Muscle of arm (tissue), 12 donors: ENCODE data around the gene TLE3. TPM values are rescaled to one million over a fixed set of nuclear protein-coding genes. Genes with fewer than 3 reads are reported as not detected.

ENCODE experiments used
- DNase-seq: peaks from one replicate; pipeline ENCODE4 v3.0.0-alpha.2; 2013
- polyA plus RNA-seq, 12 donors: library from polyadenylated mRNA; unstranded; fragments of 120-200 nt; gene quantifications; one replicate each; pipeline ENCODE4 v1.2.1, GENCODE V29; 2013; ENCODE audit not compliant: insufficient read length in 12 of 12

Gene TLE3
- polyA plus RNA-seq, 12 donors, result 16.7 to 72.6 (median 27.1) TPM; not detected in 1

DNA sequence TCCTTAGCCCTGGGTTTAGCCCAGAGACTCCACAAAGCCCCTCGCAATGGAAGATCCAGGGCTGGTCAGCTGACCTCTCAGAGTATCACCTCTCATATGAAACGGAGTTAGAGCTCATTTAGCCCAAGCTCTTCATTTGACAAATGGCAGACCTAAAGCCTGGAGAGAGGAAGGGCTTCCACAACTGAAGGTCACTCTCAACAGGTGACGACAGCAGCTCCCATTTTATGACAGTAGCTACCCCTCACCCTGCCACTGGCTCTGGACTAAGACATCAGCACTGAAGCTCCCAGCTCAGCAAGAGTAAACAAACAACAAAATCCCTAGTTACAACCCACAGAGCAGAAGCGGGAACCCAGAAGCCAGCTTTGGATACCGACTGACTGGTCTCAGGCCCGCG, 33.7 kb downstream of the TLE3 start:
- no peak for DNase-seq

DNA sequence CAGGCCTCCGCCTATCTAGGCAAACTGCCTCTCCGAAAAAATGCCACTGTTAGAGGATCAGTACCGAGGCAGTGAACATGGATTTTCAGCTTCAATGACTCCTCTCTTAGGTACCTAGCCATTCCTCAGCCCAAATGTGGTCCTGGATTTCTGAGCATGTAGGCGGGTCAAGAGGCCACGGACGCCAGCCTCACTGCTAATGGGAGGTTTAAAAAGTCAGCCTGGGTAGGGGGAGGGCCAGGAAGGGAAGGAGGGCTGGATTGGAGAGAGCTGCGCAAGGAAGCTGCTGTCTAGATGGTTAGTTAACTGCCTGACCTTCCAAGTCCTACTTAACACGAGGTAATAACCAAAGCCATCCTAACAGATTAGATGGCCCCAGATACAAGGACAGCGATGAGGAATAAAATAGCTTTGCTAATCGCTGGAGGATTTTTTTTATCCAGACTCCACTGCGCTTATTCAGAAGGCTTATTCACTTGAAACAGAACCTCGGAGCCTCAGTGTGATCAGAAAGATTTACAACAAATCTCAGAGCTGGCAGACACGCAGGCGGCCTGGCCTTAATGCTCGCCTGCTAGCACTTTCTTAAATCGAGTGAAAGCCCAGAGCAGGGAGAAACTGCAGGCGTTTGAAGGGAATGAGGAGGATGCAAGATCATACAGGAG, 34.3 kb downstream of the TLE3 start:
- peak; percentile 56 for DNase-seq

DNA sequence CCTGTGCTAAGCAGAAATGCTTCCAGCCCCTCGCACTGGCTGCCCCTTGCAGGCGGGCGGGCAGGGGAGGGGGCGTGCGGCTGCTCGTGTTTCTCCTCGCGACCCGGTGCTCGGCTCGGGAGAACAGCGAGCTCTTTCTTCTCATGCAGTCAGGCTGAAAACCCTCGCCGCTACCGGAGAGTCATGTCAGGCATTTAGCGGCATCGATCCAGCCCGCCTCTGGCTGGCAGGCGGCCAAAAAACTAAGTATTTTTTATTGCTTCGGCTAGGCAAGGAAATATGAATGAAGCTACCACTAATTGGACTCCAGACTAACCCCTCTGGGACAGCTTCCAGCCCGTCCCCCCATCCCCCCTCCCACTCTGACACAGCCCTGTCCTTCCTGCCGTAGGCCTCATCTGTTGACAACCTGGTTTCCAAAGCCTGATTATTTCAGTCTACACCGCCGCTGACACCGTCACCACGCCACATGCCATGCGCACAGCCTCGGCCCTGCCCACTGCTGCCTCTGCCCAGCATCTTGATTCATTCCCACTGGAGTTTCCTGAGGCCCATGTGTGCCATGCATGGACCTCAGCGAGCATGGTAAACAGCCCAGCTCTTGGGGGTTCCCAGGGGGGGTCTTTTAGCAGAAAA, 35.3 kb downstream of the TLE3 start:
- DNase-seq, result peak; percentile 85

DNA sequence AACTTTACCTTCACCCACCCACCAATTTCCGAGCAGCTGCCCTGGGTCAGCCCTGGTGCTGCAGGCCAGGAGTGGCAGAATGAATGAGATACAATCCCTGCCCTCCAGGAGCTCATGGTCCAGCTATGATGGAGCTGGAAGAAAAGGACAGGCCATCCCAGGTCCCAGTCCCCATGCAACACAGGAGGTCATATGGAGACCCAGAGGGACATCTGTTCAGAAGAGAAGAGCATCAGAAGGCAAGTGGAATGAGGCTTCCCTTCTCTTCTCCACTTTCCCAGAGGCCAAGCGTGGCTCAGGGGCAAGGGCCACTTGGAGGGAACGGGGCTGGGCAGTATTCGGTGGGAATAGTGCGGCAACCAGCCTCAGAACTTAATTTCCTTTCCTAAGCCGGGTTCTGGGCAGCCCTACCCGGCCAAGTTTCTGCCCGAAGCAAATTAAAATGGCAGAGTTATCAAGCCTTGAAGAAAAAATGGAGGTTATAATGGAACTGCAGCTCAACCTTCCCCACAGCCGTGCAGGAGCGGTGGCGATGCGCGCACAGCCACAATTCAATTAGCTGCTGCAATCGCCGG, 35.9 kb downstream of the TLE3 start:
- DNase-seq, result no peak

- DNase-seq, result no peak
Observed at GRCh38 chr15:70060993-70061305, 36.8 kb downstream of the TLE3 start.

DNA sequence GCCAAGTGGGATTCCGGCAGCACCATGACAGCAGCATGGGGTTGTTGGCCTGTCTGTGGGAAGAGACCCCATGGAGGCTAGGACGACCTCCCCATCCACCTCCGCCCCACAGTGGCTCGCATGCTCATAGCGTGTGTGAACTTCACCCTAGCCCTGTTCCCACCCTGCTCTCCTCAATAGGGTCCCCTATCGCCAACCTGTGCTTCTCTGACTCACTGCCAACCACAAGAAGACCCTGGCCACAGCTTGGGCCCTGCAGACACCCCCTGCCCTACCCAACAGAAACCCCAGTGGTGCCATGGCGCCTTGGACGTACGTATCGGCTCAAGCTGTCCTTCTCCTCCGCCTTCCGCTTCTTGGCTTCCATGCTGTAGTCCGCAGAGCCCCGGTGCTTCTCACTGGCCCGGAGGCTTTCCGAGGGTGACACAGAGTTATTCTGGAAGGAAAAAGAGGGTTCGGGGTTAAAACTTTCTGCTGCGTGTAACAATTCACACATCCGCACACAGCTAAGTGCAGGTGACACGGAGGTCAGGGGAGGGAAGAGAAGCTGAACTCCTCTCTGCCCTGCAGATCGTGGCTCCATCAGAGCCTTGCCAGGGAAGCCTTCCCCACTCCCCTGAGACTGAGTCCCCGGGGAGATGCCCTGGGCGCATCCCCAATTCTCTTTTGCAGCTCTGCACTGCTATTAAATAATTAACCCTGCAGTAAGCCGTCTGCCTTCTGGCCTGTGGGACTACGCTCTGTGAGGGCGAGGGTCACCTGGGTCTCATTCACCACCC, 37.3 kb downstream of the TLE3 start:
- no peak for DNase-seq

DNA sequence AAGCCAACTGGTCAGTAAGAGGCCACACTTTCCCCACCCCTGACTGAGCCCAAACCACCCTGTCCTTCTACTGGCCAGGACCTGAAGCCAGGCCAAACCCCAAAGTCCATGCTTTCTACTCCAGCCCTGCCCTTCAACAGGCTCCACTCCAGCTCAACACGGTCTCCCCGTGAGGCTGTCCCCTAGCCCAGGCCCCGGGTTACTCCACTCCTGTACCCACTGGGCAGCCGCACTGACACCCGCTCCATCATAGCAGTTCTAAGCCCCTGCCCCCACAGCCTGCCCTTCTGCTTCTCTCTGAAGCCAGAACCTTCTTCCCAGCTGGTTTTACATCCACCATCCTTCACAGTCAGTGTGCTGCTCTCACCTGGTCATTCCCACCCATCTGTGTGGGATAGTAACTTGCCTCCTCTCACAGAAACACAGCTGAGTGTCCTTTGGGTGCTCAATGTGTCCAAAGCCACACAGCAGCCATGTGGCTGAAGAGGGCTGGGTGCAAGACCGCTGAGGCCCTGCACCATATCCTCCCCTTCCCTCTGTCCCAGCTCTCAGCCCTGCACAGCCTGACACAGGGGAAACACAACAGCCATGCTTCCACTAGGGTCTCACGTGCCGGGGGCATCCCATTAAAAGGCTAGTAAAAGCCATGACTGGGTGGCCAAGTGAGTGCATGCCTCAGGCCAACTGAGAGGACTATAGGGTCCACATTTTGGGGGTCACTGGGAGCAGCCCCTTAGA, 38.1 kb downstream of the TLE3 start:
- DNase-seq, result no peak

GRCh38 chr15:70058642-70059360, 38.9 kb downstream of the TLE3 start:
- no peak for DNase-seq

- DNase-seq, result no peak
Observed at GRCh38 chr15:70057931-70058641, 39.6 kb downstream of the TLE3 start.

DNA sequence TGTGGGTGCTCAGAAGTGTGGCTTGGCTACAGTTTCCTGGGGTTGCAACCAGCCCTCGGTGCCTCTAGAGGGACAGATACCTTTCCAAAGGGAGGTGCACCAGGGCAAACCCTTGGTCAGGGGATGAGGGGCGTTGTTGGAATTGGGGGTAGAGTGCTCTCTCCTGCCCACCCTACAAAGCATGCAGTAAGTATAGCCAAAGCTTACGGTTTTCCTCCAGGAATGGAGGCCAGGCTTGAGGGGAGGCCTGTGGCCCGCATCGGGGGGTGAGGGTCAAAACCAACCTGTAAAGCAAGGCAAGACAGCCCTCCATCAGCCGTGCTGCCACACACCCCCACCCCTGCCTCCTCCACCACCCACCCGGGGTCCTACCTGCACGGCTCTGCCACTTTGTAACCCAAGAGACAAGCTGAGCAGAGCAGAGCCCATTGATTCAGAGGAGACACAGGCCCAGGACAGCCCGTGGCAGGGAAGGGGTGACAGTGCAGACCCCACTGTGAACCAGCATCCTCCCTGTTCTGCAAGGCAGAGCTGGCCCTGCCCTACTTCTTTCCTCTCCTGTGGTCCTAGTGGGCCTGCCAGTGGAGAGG, 41.5 kb downstream of the TLE3 start:
- no peak for DNase-seq

DNA sequence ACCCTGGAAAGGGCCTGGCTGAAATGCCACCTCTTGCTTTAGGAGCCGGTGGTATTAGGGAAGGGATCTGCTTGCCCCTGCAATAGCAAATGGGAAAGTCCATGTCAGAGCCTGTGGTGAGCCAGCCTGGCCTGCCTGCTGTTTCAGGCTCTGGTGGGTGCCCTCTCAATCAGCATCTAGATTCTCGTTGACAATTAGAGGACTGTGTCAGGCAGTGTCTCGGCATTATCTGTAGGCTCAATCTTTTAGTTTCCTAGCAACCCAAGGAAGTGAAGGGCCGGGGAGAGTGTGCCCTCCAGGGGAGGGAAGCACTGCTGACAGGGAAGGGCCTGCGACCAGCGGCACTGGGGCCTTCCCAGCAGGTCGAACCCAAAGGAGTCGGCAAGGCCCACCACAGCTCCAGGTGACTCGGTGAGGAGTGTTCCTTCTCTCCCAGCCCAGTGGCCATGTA, 42.1 kb downstream of the TLE3 start:
- no peak for DNase-seq

- no peak for DNase-seq
Observed at GRCh38 chr15:70054884-70055387, 42.8 kb downstream of the TLE3 start.

DNA sequence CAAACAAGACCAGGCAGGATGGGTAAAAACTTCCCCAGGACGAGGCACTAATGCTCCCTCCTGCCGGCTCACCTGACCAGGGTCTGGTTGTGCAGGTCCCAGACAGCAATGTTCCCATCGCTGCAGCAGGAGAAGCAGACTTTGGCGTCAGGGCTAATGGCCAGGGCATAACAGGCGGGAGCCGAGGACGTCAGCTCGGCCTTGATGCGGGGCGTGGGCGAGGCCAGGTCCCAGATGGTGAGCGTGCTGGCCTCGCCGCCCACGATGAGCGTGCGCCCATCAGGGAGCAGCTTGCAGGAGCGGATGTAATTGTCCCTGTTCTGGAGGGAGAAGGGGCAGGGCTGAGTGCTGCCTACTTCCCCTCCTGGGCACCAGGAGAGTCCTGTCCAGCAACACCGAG, 43.4 kb downstream of the TLE3 start:
- no peak for DNase-seq

DNA sequence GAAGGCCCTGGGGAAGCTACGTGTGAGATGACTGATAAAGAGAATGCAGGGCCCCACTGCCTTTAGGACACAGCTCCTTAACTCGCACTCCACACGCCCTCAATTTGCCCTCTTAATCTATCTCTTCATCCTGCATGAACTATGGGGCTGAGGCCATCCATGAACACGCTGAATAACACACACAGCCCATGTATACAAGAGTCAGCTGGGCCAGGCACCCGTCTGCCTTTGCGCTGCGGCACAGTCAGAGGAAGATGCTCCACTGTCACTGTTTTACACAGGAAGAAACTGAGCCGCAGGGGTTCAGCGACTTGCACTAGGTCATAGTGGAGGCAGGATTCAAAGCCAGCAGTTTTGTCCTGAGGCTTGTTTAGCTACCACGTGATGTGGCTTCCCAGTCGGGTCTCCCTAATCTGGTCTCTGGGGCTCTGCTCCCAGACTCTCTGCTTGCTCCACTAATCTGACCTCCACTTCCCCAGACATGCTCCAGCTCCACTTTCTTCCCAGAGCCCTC, 43.9 kb downstream of the TLE3 start:
- DNase-seq, result no peak

- DNase-seq, result no peak
Observed at GRCh38 chr15:70053001-70053715, 44.6 kb downstream of the TLE3 start.

- no peak for DNase-seq
Observed at GRCh38 chr15:70051948-70052633, 45.6 kb downstream of the TLE3 start.

DNA sequence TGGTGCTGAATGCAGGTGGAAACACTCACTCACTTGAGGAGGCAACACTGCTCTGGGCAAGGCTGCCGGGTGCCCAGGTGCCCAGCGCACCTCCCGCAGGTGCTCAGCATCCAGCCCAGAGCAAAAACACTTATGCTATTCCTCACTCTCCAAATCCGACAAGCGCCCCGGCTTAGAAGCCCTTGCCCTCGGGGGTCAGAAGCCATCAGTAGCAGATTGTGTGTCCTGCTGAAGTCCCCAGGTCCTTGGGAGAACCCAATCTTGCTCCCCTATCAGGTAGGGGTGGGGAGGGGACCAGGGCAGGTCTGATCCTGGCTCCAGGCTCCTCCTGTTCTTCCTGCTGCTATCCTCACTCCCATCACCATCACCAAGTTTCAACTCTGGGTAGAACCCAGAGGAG, 46.7 kb downstream of the TLE3 start:
- DNase-seq, result no peak

- DNase-seq, result no peak
Observed at GRCh38 chr15:70050441-70050840, 47.3 kb downstream of the TLE3 start.
